IMR-90 (cell line): ENCODE data around the gene MZB1. TPM values are rescaled to one million over a fixed set of nuclear protein-coding genes. Genes with fewer than 3 reads are reported as not detected.

ENCODE experiments used
- ATAC-seq: fragments of 200-7000 bp; cut with Tn5 transposase; 2 replicates; pipeline ENCODE4 v1.9.1; 2020; ENCODE audit warnings: low read depth, mild to moderate bottlenecking, moderate library complexity
- BruUV-seq: library from RNA; stranded (reverse); fragments of 400-500 nt; replicated peaks from 2 replicates; lab custom pipeline; 2021; lab: Mats Ljungman, UMichigan
- CTCF ChIA-PET: fragments of 300-600 bp; formaldehyde crosslinking; extraction: SDS; loops from one replicate; lab custom pipeline; 2021; ENCODE audit warnings: antibody characterized with exemption; lab: Yijun Ruan, JAX
- POLR2A ChIA-PET: fragments of 300-600 bp; sonication (Branson Sonifier 250); formaldehyde crosslinking; loops from one replicate; lab custom pipeline; 2022; ENCODE audit warnings: antibody characterized with exemption; ENCODE audit not compliant: unreplicated experiment; lab: Charles Lee
- DNase-seq: peaks from one replicate; pipeline ENCODE4 v3.0.0; 2013
- H2AFZ ChIP-seq: replicated peaks from 2 replicates; pipeline ENCODE3; 2013; ENCODE audit warnings: low read length, mild to moderate bottlenecking; ENCODE audit not compliant: poor library complexity
- H2AK5ac ChIP-seq: 2 replicates; pipeline ENCODE4 v1.6.1; 2013; ENCODE audit warnings: low read depth, low read length, inconsistent platforms
- H2AK9ac ChIP-seq: replicated peaks from 2 replicates; pipeline ENCODE3; 2013; ENCODE audit warnings: mild to moderate bottlenecking, low read depth, low read length, moderate library complexity; ENCODE audit not compliant: poor library complexity
- H2BK120ac ChIP-seq: 2 replicates; pipeline ENCODE4 v1.6.1; 2013; ENCODE audit warnings: low read depth, low read length, inconsistent platforms
- H2BK15ac ChIP-seq: 3 replicates; pipeline ENCODE4 v1.6.1; 2013; ENCODE audit warnings: low read depth, low read length, inconsistent platforms
- H2BK20ac ChIP-seq: 2 replicates; pipeline ENCODE4 v1.6.1; 2013; ENCODE audit warnings: low read depth, mild to moderate bottlenecking, inconsistent platforms, low read length, moderate library complexity
- H2BK5ac ChIP-seq: 2 replicates; pipeline ENCODE4 v1.6.1; 2013; ENCODE audit warnings: mild to moderate bottlenecking, low read depth, low read length, inconsistent platforms; ENCODE audit not compliant: poor library complexity, severe bottlenecking
- H3K14ac ChIP-seq: replicated peaks from 2 replicates; pipeline ENCODE4 v1.6.1; 2013; ENCODE audit warnings: low read depth, low read length, inconsistent platforms
- H3K18ac ChIP-seq: 2 replicates; pipeline ENCODE4 v1.6.1; 2013; ENCODE audit warnings: low read depth, low read length, control low read depth
- H3K23ac ChIP-seq: 2 replicates; pipeline ENCODE4 v1.6.1; 2013; ENCODE audit warnings: low read depth, low read length, inconsistent platforms
- H3K27ac ChIP-seq: 2 replicates; pipeline ENCODE4 v1.5.1; 2013; ENCODE audit warnings: mild to moderate bottlenecking, control low read depth, low read length; ENCODE audit not compliant: insufficient read depth
- H3K27me3 ChIP-seq: 2 replicates; pipeline ENCODE4 v1.6.1; 2013; ENCODE audit warnings: low read length; ENCODE audit not compliant: control insufficient read depth, insufficient read depth
- H3K36me3 ChIP-seq: 2 replicates; pipeline ENCODE4 v1.6.1; 2013; ENCODE audit warnings: low read length, mixed read lengths; ENCODE audit not compliant: control insufficient read depth, insufficient read depth
- H3K4ac ChIP-seq: 2 replicates; pipeline ENCODE4 v1.6.1; 2013; ENCODE audit warnings: low read depth, low read length, inconsistent platforms
- H3K4me1 ChIP-seq: 2 replicates; pipeline ENCODE4 v1.6.1; 2013; ENCODE audit warnings: low read length, mixed read lengths; ENCODE audit not compliant: control insufficient read depth, insufficient read depth
- H3K4me2 ChIP-seq: 2 replicates; pipeline ENCODE4 v1.6.1; 2013; ENCODE audit warnings: low read depth, mild to moderate bottlenecking, control low read depth, low read length, moderate library complexity
- H3K4me3 ChIP-seq: 2 replicates; pipeline ENCODE4 v1.5.1; 2013; ENCODE audit warnings: low read depth, mild to moderate bottlenecking, control low read depth, low read length, moderate library complexity; ENCODE audit not compliant: insufficient read depth
- H3K56ac ChIP-seq: 2 replicates; pipeline ENCODE4 v1.6.1; 2013; ENCODE audit warnings: low read length, inconsistent platforms; ENCODE audit not compliant: insufficient read depth; ENCODE audit errors: extremely low read depth
- H3K79me1 ChIP-seq, 2 experiments: 2 replicates each; pipeline ENCODE4 v1.6.1; 2013; ENCODE audit warnings: low read length in 2 of 2, inconsistent platforms in 1 of 2, low read depth in 1 of 2
- H3K9ac ChIP-seq: 2 replicates; pipeline ENCODE4 v1.6.1; 2013; ENCODE audit warnings: low read depth, low read length, control low read depth
- H3K9me1 ChIP-seq: 2 replicates; pipeline ENCODE4 v1.6.1; 2013; ENCODE audit warnings: low read length, inconsistent platforms; ENCODE audit not compliant: insufficient read depth
- H3K9me3 ChIP-seq: 2 replicates; pipeline ENCODE4 v1.6.1; 2013; ENCODE audit warnings: low read length; ENCODE audit not compliant: control insufficient read depth, insufficient read depth
- H4K20me1 ChIP-seq: 2 replicates; pipeline ENCODE4 v1.6.1; 2013; ENCODE audit warnings: low read length, inconsistent platforms; ENCODE audit not compliant: insufficient read depth
- H4K5ac ChIP-seq: 2 replicates; pipeline ENCODE4 v1.6.1; 2013; ENCODE audit warnings: mild to moderate bottlenecking, low read depth, low read length, control low read depth
- H4K8ac ChIP-seq, 2 experiments: 2 replicates each; pipeline ENCODE4 v1.6.1; 2013; ENCODE audit warnings: low read depth in 2 of 2, low read length in 2 of 2, control low read depth in 1 of 2, inconsistent platforms in 1 of 2
- H4K91ac ChIP-seq: 2 replicates; pipeline ENCODE4 v1.6.1; 2013; ENCODE audit warnings: low read depth, low read length, inconsistent platforms; ENCODE audit not compliant: insufficient read depth
- CHD1 ChIP-seq: IDR thresholded peaks from 2 replicates; pipeline ENCODE4 v1.6.1; 2012; ENCODE audit warnings: low read depth, low read length, improper control_type of control experiment
- FOS ChIP-seq: fragments of 150-350 bp; IDR thresholded peaks from 2 replicates; pipeline ENCODE4 v1.6.1; 2016; ENCODE audit warnings: low read depth, low read length
- NFE2L2 ChIP-seq: fragments of 150-350 bp; IDR thresholded peaks from 2 replicates; pipeline ENCODE4 v1.6.1; 2016; ENCODE audit warnings: low read depth, mild to moderate bottlenecking, low read length
- WGBS, 2 experiments: methylation state at CpG; one replicate each; pipeline versions ENCODE4 v1.1.5 to v1.1.7; 2013; ENCODE audit warnings: missing lambda C conversion rate in 2 of 2; ENCODE audit not compliant: insufficient read length in 1 of 2; ENCODE audit errors: extremely low coverage in 2 of 2; 5-methylcytosine and 5-hydroxymethylcytosine counted together
- dilution Hi-C: fragments of 300-500 bp; cut with HindIII; formaldehyde crosslinking; loops from one replicate; pipeline ENCODE4 v1.14.3; 2018; ENCODE audit warnings: low sequenced_read_pairs; ENCODE audit not compliant: unreplicated experiment
- in situ Hi-C: fragments of 300-500 bp; cut with MboI; formaldehyde crosslinking; loops from 3 replicates; pipeline ENCODE4 v1.14.3; 2019; ENCODE audit warnings: low sequenced_read_pairs, inconsistent platforms, mixed read lengths
- intact Hi-C: fragments of 100-400 bp; cut with micrococcal nuclease; formaldehyde crosslinking; loops from 2 replicates; pipeline ENCODE4 v1.10.0; 2022
- polyA plus RNA-seq, 3 experiments: library from polyadenylated mRNA; depleted of rRNA; stranded (reverse); fragments of >200 nt; gene quantifications; 2 replicates each; pipeline ENCODE4 v1.2.3, GENCODE V29; 2012; ENCODE audit warnings: low replicate concordance in 1 of 3
- total RNA-seq: library from RNA; depleted of rRNA; stranded (reverse); fragments of >200 nt; gene quantifications from 2 replicates; pipeline ENCODE4 v1.2.3, GENCODE V29; 2012; rRNA removed

The MZB1 gene
- total and polyA plus RNA-seq, 2 of the 4 experiments (the other 2 are of a cell fraction): not detected

GRCh38 chr5:139340051-139340450, 49.7 kb downstream of the MZB1 start:
- Histone ChIP-seq H2BK15ac (no peak overlapping the region), H3K4me1 (peaks cover 3% of the 10 kb centered on the region), H3K79me1 (peaks cover 0 to 39% of the 10 kb centered on the region in 2 experiments; a peak in 3 of 4 replicates), H2BK120ac (no peak overlapping the region), H3K4me3 (no peak overlapping the region), H4K20me1 (peaks cover 39% of the 10 kb centered on the region), H2BK5ac (no peak overlapping the region), H3K9me1 (peaks cover 8% of the 10 kb centered on the region), H2AK9ac (no peak overlapping the region), H3K4ac (no peak overlapping the region), H3K18ac (no peak overlapping the region), H3K27me3 (no peaks in the 10 kb centered on the region), H3K4me2 (no peak overlapping the region), H4K8ac (no peak overlapping the region), H3K9me3 (no peaks in the 10 kb centered on the region), H3K9ac (no peak overlapping the region), H3K56ac (no peak overlapping the region), H4K91ac (no peak overlapping the region), H3K27ac (no peak overlapping the region), H3K14ac (no peak overlapping the region), H2AK5ac (no peak overlapping the region), H3K23ac (no peak overlapping the region), H2BK20ac (no peak overlapping the region), H4K5ac (no peak overlapping the region), H2AFZ (no peak overlapping the region), H3K36me3 (no peaks in the 10 kb centered on the region)
- dilution Hi-C loops (no loop called here), intact Hi-C loops (no loop called here), in situ Hi-C loops (no loop called here)
- CTCF ChIA-PET: interaction anchor here (0.6 to 1.3 kb wide), 2 partner anchors 13 to 220 kb away, joined by 3 to 4 read pairs; no protein-coding TSS in a partner anchor
- POLR2A ChIA-PET: no interaction called here
- no CpG with 5 or more reads among the region's 2 CpGs for WGBS, 2 experiments
- BruUV-seq: no TSS peak
- ATAC-seq: no peak
- peak; percentile 46 for DNase-seq
- TF ChIP-seq NFE2L2 (no peak), FOS (0 out of 2 replicates have a peak, but pooled peaks have one; percentile 13), CHD1 (no peak)

Other genes starting within 250 kb of the MZB1 start
- 56.1 and 61.4 TPM in 2 replicates for gene SIL1, start 191.5 kb downstream of the MZB1 start, total RNA-seq
- 66.0 and 80.7 TPM in 2 replicates for gene SIL1, start 191.5 kb downstream of the MZB1 start, polyA plus RNA-seq (2012; rRNA removed)
- 207 and 367 TPM in 2 replicates for gene MATR3, start 96.2 kb downstream of the MZB1 start, total RNA-seq
- gene MATR3, start 96.2 kb downstream of the MZB1 start, polyA plus RNA-seq (2012; rRNA removed): 60.0 and 81.4 TPM in 2 replicates
- gene PAIP2, start 48.1 kb downstream of the MZB1 start, total RNA-seq: 41.9 and 95.0 TPM in 2 replicates
- 48.8 and 59.5 TPM in 2 replicates for gene PAIP2, start 48.1 kb downstream of the MZB1 start, polyA plus RNA-seq (2012; rRNA removed)
- not detected in 2 replicates for gene SLC23A1, start 6.6 kb downstream of the MZB1 start, total RNA-seq
- not detected in 2 replicates for gene SLC23A1, start 6.6 kb downstream of the MZB1 start, polyA plus RNA-seq (2012; rRNA removed)
- under 0.01 TPM in 2 replicates for gene PROB1, start 5.2 kb upstream of the MZB1 start, total RNA-seq
- 0.36 and 0.38 TPM in 2 replicates for gene PROB1, start 5.2 kb upstream of the MZB1 start, polyA plus RNA-seq (2012; rRNA removed)
- 4.3 and 4.4 TPM in 2 replicates for gene SPATA24, start 14.2 kb upstream of the MZB1 start, total RNA-seq
- 3.8 and 4.1 TPM in 2 replicates for gene SPATA24, start 14.2 kb upstream of the MZB1 start, polyA plus RNA-seq (2012; rRNA removed)
- gene DNAJC18, start 49.6 kb upstream of the MZB1 start, total RNA-seq: 9.2 and 11.1 TPM in 2 replicates
- gene DNAJC18, start 49.6 kb upstream of the MZB1 start, polyA plus RNA-seq (2012; rRNA removed): 6.3 and 8.5 TPM in 2 replicates
- 3.1 and 3.9 TPM in 2 replicates for gene ECSCR, start 72.8 kb upstream of the MZB1 start, total RNA-seq
- 3.6 and 3.8 TPM in 2 replicates for gene ECSCR, start 72.8 kb upstream of the MZB1 start, polyA plus RNA-seq (2012; rRNA removed)
- not detected in 2 replicates for gene SMIM33, start 81.1 kb upstream of the MZB1 start, total RNA-seq
- not detected in 2 replicates for gene SMIM33, start 81.1 kb upstream of the MZB1 start, polyA plus RNA-seq (2012; rRNA removed)
- 18.6 and 20.6 TPM in 2 replicates for gene STING1, start 92.8 kb upstream of the MZB1 start, total RNA-seq
- 61.5 and 63.5 TPM in 2 replicates for gene STING1, start 92.8 kb upstream of the MZB1 start, polyA plus RNA-seq (2012; rRNA removed)
- gene UBE2D2, start 171.4 kb upstream of the MZB1 start, total RNA-seq: 35.7 and 56.7 TPM in 2 replicates
- gene UBE2D2, start 171.4 kb upstream of the MZB1 start, polyA plus RNA-seq (2012; rRNA removed): 26.9 and 34.4 TPM in 2 replicates